GM10248 (cell line): ENCODE results near the gene MAN1B1.

Experiments used
- CTCF ChIA-PET: fragments of 300-600 bp; sonication (Branson Sonifier 250); formaldehyde crosslinking; extraction: SDS; loops from one replicate; lab custom pipeline; 2021; ENCODE audit warnings: antibody characterized with exemption; lab: Yijun Ruan, JAX
- POLR2A ChIA-PET: fragments of 350-650 bp; sonication (Branson Sonifier 250); formaldehyde crosslinking; extraction: SDS; loops from one replicate; lab custom pipeline; 2020; ENCODE audit warnings: antibody characterized with exemption; lab: Yijun Ruan, JAX
- DNase-seq: peaks from one replicate; pipeline ENCODE4 v3.0.0; 2012; ENCODE audit errors: extremely low spot score
- TF ChIP-seq, protein P1 (sequence below): IDR thresholded peaks from 2 replicates; pipeline ENCODE4 v1.5.1; 2012; ENCODE audit warnings: mild to moderate bottlenecking, low read depth; ENCODE audit errors: extremely low read depth, missing control alignments, control extremely low read depth

The MAN1B1 gene

DNA sequence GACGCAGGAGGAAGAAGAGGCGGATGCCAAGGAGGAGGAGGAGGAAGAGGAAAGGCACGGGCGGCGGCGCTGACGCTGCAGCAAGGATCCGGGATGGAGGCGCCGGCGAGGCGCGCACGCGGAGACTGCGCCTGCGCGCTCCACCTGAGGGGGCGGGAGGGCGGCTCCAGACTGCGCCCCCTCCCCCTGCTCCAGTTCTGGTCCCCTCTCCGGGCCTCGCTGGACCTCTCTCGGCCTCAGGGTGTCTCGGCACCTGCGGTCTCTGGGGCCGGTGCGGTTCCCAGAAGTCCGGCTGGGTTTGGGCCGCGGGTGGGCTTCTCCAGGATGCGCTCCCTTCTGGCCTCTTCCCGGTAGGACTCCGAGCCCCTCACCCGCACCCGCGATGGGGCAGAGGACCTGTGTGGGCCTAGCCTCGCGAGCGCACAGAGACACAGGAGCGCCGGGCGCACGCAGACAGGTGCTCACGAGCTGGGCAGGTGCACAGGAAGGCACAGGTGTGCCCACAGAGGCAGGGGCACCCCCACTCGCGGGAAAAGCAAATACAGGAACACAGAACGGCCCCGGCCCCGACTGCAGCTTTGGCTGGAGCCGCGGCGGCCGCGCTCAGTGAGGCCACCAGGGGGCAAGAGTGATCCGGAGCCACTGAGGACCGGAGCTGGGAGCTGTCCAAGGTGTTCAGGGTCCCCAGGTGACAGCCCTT lies 40.5 kb upstream of the MAN1B1 start, which contains the start of gene NPDC1:
NPDC1 (minus strand) TSS at position 90 of the 700 bp plus-strand sequence. CDS start 188 bp downstream, outside the sequence.
- ChIA-PET POLR2A (interaction anchor here (0.6 to 1.2 kb wide), 3 partner anchors 22 to 194 kb away, joined by 5 to 7 read pairs (median 5); no protein-coding TSS in a partner anchor), CTCF (interaction anchor here (0.6 to 6.1 kb wide), 40 partner anchors 10 to 279 kb away, joined by 3 to 115 read pairs (median 4); partner anchors contain the start of genes AJM1, CLIC3, FUT7 and MAN1B1)
- peak; percentile 93 for DNase-seq
- TF ChIP-seq, protein P1, sequence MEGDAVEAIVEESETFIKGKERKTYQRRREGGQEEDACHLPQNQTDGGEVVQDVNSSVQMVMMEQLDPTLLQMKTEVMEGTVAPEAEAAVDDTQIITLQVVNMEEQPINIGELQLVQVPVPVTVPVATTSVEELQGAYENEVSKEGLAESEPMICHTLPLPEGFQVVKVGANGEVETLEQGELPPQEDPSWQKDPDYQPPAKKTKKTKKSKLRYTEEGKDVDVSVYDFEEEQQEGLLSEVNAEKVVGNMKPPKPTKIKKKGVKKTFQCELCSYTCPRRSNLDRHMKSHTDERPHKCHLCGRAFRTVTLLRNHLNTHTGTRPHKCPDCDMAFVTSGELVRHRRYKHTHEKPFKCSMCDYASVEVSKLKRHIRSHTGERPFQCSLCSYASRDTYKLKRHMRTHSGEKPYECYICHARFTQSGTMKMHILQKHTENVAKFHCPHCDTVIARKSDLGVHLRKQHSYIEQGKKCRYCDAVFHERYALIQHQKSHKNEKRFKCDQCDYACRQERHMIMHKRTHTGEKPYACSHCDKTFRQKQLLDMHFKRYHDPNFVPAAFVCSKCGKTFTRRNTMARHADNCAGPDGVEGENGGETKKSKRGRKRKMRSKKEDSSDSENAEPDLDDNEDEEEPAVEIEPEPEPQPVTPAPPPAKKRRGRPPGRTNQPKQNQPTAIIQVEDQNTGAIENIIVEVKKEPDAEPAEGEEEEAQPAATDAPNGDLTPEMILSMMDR = peak; percentile 94

- ChIA-PET CTCF (interaction anchor here (0.6 to 6.1 kb wide), 6 partner anchors 13 to 188 kb away, joined by 3 to 115 read pairs (median 3); partner anchors contain the start of genes FUT7 and SAPCD2), POLR2A (interaction anchor here (1.1 kb wide), 1 partner anchor 192 kb away, joined by 3 read pairs; the partner anchor contains the start of gene TUBB4B)
- TF ChIP-seq, protein P1 = no peak
- DNase-seq = no peak
Measured at GRCh38 chr9:137048655-137049543, 37.9 kb upstream of the MAN1B1 start.

DNA sequence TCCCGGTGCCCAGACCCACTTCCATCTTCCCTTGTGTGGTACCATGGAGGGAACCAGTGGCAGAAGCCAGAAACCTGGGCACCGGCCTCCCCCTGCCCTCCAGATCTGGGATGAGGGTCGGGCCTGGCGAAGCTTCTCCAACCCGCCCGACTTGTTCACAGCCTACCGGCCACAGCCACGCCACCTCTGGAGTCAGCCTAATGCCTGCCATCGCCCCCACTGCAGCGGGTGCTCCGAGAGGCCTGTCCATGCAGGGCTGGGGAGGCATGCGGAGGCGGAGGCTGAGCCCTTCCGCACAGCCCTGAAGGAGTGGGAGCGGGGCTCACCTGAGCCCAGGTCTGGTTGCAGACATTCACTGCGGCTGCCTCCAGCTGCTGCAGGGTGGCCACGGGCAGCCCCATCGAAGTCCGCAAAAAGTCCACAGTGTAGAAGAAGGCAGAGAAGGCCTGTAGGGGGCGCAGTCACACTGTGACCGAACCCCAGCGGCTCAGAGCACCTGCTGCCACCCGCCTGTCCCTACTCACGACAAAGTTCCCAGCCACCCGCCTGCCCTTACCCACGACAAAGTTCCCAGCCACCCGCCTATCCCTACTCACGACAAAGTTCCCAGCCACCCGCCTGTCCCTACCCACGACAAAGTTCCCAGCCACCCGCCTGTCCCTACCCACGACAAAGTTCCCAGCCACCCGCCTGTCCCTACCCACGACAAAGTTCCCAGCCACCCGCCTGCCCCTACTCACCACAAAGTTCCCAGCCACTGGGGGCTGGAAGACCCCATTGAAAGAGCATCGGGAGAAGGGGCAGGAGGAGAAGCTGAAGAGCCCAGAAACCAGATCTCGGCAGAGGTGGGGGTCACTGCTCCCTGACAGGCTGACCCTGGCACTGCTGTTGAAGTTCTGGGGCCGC lies 37.0 kb upstream of the MAN1B1 start:
- DNase-seq = peak; percentile 70
- ChIA-PET CTCF (interaction anchor here (1.1 to 6.1 kb wide), 4 partner anchors 14 to 187 kb away, joined by 3 to 115 read pairs (median 36); partner anchors contain the start of genes FUT7 and SAPCD2), POLR2A (no interaction called here)
- TF ChIP-seq, protein P1 = peak; percentile 36

DNA sequence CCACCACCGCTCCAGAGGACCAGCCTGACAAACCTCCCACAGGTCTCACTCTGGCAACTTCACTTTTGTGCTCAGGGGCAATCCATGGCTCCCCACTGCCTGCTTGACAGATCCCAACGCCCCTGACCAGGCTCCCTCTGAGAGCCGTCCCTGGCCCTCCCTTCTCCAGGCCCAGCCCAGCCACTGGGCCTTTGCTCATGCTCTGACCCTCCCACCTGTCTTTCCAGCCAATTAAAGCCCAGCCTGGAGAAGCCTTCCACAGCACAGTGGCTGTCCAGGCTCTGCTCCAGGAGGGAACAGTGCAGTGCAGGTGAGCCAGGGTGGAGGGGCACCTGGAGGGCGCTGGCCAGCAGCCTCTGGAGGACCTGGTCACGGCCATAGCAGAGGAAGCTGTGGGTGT lies 36.2 kb upstream of the MAN1B1 start:
- CTCF ChIA-PET = interaction anchor here (5.7 to 6.1 kb wide), 2 partner anchors 14 to 18 kb away, joined by 68 to 115 read pairs; partner anchors contain the start of gene SAPCD2
- TF ChIP-seq, protein P1 = no peak
- POLR2A ChIA-PET = no interaction called here
- no peak for DNase-seq

DNA sequence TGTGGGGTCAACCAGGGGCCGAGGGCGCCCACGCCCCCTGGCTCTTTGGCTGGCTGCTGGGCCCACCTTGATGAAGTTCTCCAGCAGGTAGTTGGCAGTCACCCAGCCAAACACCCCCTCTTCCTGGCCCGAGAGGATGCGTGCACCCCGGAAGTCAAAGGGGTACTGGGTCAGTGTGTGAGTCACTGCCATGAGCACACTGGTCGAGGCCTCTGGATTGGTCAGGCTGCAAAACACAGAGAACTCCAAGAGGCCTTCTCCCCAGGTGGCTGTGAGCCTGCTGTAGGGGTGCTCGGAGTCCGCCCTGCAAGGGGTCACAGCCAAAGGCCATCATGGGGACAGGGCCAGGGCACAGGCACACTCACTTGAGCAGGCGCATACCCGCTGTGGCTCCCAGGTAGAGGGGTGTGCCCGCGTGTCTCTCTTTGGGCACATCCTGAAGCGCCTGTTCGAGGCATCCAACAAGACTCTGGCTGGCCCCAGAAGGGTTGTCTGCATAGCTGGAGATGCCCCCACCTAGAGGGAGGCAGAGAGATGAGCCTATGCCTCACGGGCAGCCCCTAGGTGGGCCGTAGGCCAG lies 35.5 kb upstream of the MAN1B1 start:
- TF ChIP-seq, protein P1 = no peak
- DNase-seq = no peak
- POLR2A ChIA-PET = no interaction called here
- CTCF ChIA-PET = interaction anchor here (5.7 to 6.1 kb wide), 2 partner anchors 15 to 17 kb away, joined by 68 to 115 read pairs; partner anchors contain the start of gene SAPCD2
